HL-60/S4 treated with retinoic acid at 250 ng/mL for 4 days and 3 days (cell line): ENCODE measurements around the gene DDX3Y.

Source experiments
- in situ Hi-C: fragments of 300-500 bp; cut with MboI; formaldehyde crosslinking; loops from 2 replicates; pipeline ENCODE4 v1.7.0; 2022; ENCODE audit warnings: low sequenced_read_pairs

DDX3Y gene

GRCh38 chrY:12904618-12905516, at the start of gene DDX3Y:
DDX3Y (plus strand) TSS chrY:12904868; CDS start chrY:12904937, 69 bp downstream.
- in situ Hi-C loops, result no loop called here

DNA sequence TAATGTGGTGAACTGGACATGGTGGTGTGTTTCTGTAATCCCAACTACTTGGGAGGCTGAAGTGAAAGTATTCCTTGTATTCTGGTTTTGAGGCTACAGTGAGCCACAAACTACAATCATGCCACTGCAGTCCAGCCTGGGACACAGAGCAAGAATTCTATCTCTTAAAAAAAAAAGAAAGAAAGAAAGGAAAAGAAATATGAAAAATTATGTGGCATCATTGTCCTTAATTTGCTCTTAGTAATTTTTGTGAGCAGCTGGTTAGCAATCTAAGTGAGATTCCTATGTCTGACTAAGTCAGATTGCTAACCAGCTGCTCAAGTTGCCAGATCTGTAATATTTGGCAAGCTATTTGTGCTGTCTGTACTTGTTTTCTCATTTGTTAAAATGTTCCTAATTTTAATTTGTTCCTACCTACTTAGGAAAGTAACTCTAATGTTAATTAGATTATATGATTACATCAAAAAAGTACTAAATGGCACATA, 48.8 kb upstream of the DDX3Y start:
- in situ Hi-C loops, result no loop called here

DNA sequence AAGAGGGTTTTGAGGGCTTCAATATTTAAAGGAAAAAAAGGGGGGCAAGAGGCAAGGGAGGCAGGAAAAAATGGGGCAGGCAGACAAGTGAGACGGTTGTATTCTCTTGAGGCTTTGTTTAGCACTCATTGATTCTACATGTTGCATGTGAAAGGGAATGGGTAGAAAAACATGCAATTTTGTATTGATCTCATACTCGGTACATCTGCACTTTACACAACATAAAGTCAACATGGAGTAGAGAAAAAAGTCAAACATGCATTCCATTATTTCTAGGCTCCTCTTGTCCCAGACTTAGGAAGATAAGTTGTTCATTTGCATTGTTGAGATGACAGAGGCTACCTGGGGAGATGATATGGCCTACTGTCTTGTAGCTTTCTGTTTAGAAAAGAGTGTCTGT, 36.7 kb upstream of the DDX3Y start:
- in situ Hi-C loops, result no loop called here

- in situ Hi-C loops, result no loop called here
These were observed 7.7 kb upstream of the DDX3Y start for GRCh38 chrY:12896973-12897372.

DNA sequence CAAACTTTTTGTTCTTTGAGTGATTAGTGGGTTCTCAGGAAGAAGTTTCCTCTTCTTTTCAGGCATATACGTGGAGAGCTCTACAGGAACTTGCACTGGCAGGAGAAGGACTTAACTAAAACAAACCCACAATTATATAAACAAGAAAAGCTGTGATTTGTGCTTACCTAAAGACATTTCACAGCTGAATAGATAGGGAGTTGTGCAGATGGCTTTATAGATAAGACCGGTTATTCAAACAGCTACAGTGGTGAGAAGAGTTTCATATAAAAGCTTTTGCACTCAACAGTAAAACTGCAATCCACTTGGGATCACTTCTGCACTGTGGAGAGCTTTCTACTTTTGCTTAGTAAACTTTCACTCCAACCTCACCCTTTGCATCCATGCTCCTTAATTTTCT, 6.1 kb upstream of the DDX3Y start:
- in situ Hi-C loops, result no loop called here

- in situ Hi-C loops, result no loop called here
These were observed 827 bp downstream of the DDX3Y start for GRCh38 chrY:12905517-12905872.

DNA sequence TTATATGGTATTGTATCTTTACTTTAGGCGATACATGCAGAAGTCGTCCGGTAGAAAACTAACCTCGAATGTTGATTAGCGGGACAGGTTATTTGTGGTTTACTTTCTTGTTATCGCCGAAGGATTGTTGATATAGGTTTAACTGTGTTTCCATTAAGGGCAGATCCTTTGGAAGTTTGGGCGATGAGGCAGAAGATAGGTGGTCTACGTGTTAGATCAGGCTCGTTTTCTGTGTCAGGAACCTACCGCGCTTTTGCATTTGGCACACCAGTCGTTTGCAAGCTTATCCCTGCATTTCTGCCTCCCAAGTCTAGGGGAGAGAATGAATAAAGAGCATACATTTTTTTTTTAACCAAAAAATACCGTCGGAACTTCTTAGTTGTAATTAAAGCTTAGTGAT, 1.2 kb downstream of the DDX3Y start:
- in situ Hi-C loops, result no loop called here

- in situ Hi-C loops, result no loop called here
These were observed 8.9 kb downstream of the DDX3Y start for GRCh38 chrY:12913541-12913940.

- in situ Hi-C loops, result no loop called here
These were observed 23.4 kb downstream of the DDX3Y start for GRCh38 chrY:12928043-12928442.

DNA sequence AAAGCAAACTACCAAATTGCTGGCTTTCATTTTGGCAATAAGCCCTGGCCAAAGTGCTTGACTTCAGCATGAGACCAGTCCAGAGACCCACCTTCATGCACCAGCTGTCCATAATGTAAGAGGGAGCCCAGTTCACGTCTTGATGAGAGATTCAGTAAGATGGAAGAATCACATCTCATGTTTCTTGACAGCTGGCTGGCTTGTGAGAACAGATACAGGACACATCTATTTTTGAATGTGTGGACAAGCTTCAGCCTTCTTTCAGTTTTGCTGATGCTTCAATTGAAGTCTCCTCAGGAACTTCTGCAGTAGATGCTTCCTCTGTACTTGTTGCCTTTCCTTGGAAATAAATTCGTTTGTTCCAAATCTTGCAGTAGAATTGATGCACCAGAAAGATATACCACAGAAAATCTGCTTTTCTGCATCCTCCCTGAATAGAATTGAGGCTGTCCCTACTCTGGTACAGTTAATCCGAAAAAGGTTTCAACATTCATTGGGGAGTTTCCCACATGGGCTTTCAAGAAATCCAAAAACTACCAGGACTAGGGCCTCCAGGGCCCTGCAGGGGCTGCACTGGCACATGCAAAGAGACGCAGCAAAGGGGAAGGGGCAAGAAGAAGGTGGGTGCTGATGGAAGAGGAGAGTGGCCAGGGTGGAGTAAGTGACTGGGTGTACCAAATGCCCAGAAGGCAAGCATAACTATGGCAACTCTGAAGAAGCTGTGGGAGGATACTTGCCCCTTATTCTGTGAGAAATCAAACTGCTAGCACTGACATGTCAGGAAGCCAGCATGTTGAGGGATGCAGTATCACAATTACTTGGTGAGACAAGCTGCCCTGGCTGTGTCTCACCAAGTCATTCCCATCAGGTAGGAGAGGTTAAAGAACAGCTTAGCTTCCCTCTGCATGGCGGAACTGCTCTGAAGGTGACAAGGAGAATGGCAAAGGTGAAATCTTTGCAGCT, 37.3 kb downstream of the DDX3Y start:
- in situ Hi-C loops, result no loop called here
